Lower lobe of right lung (tissue), 2 donors: ENCODE results near the gene CEP112. TPM values are rescaled to one million over a fixed set of nuclear protein-coding genes. Genes with fewer than 3 reads are reported as not detected.

Experiments
- ATAC-seq, 2 donors: fragments of 200-7000 bp; cut with Tn5 transposase; one replicate each; pipeline ENCODE4 v1.9.1; 2020 to 2022; ENCODE audit warnings: mild to moderate bottlenecking in 2 of 2, moderate library complexity in 2 of 2
- DNase-seq: peaks from one replicate; pipeline ENCODE4 v3.0.0-alpha.2; 2020
- H3K27ac ChIP-seq: fragments of 200-600 bp; one replicate; pipeline ENCODE4 v1.8.0; 2022
- H3K27me3 ChIP-seq: fragments of 200-600 bp; one replicate; pipeline ENCODE4 v1.8.0; 2022; ENCODE audit warnings: low read depth
- H3K36me3 ChIP-seq: fragments of 200-600 bp; one replicate; pipeline ENCODE4 v1.8.0; 2022; ENCODE audit warnings: mild to moderate bottlenecking
- H3K4me1 ChIP-seq: fragments of 200-600 bp; one replicate; pipeline ENCODE4 v1.8.0; 2022
- H3K4me3 ChIP-seq: fragments of 200-600 bp; one replicate; pipeline ENCODE4 v1.8.0; 2022; ENCODE audit warnings: mild to moderate bottlenecking
- H3K9me3 ChIP-seq: fragments of 200-600 bp; one replicate; pipeline ENCODE4 v1.8.0; 2022
- CTCF ChIP-seq: fragments of 200-600 bp; IDR thresholded peaks from one replicate; pipeline ENCODE4 v1.8.0; 2022; ENCODE audit warnings: antibody characterized with exemption, mild to moderate bottlenecking
- intact Hi-C: fragments of 100-400 bp; cut with DNase I; formaldehyde crosslinking; loops from one replicate; pipeline ENCODE4 v1.11.0; 2022
- total RNA-seq: library from RNA; stranded (reverse); fragmentation: NEBNext Ultra II Directional; extraction: Animal tissue kit (Norgen Biotek cat#: 25700); gene quantifications from one replicate; pipeline ENCODE4 v1.2.1, GENCODE V29; 2021
- donor health status: DM: no; HTN: yes; CAD: no; lungs with severe emphysema.

The CEP112 gene
- total RNA-seq, 1 donor from 2014 or later = 30.1 TPM

DNA sequence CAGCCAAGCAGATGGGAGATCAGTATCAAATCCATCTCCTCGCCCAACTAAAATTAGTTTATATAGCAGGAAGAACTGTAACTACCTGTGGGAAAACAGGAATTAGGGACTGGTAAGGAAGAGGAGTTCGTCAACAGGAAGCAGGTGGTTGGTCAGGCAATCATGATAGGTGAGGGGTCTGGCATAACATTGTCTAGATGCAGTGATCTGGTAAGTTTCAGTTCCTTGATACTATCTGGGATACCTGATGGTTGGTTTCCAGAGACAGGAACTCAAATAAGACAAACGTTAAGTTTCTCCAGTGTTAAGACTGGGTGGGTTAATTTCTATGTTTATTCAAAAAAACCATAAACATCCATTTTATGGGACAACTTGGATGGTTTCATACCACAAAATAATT, 53.8 kb downstream of the CEP112 start:
- intact Hi-C loops = no loop called here
- no peak for TF ChIP-seq CTCF
- Histone ChIP-seq H3K9me3 (no peaks in the 10 kb centered on the region), H3K4me3 (no peak overlapping the region), H3K36me3 (no peaks in the 10 kb centered on the region), H3K27me3 (no peaks in the 10 kb centered on the region), H3K27ac (no peak overlapping the region), H3K4me1 (no peaks in the 10 kb centered on the region)
- ATAC-seq (no peak), DNase-seq (no peak)

DNA sequence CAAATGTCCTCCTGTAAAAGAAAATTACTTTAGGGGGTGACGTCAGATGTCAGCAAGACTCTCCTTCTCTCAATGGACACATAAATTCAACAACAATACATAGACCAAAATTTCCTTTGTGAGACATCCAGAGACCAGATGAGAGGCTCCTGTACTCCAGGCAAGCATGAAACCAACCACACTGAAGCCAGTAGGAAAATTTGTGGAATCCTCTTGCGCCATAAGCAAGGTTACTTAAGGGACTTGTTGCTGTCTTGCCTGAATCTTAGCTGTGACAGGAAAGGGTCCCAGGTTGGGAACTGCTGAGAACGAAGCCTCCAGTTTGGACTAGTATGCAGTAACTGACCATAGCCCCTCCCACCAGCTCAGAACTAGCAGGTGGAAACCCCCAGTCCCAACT, 56.0 kb downstream of the CEP112 start:
- Histone ChIP-seq H3K36me3 (no peaks in the 10 kb centered on the region), H3K4me3 (no peak overlapping the region), H3K9me3 (no peaks in the 10 kb centered on the region), H3K4me1 (no peaks in the 10 kb centered on the region), H3K27ac (no peak overlapping the region), H3K27me3 (no peaks in the 10 kb centered on the region)
- ATAC-seq = no peak
- intact Hi-C loops = no loop called here
- DNase-seq = no peak
- TF ChIP-seq CTCF = no peak

- no peak for DNase-seq
- H3K27ac ChIP-seq = no peak overlapping the region
- H3K27me3 ChIP-seq = no peaks in the 10 kb centered on the region
- H3K36me3 ChIP-seq = no peaks in the 10 kb centered on the region
- TF ChIP-seq CTCF = no peak
- intact Hi-C loops = no loop called here
- no peak for ATAC-seq
- no peaks in the 10 kb centered on the region for H3K9me3 ChIP-seq
- no peak overlapping the region for H3K4me3 ChIP-seq
- H3K4me1 ChIP-seq = no peaks in the 10 kb centered on the region
These were observed 56.7 kb downstream of the CEP112 start for GRCh38 chr17:66135219-66135618.

DNA sequence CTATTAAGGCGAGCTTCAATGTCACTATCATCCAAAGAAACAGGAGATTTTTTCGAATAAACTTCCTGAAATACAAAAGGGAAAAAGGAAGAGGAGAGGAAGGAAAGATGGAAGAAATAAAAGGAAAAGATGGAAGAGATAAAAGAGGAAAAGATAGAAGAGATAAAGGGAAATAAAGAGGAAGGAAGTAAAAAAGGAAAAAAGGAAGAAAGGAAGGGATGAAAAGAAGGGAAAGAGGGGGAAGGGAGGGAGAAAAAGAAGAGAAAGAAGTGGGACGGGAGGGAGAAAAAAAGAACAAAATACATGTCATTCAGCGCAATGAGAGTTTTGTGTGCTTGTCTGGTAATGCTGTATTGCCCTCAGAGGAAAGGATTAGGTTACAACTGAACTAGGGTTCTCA, 62.2 kb downstream of the CEP112 start:
- TF ChIP-seq CTCF = no peak
- intact Hi-C loops = no loop called here
- no peak for ATAC-seq
- Histone ChIP-seq H3K4me3 (no peak overlapping the region), H3K9me3 (no peaks in the 10 kb centered on the region), H3K4me1 (no peaks in the 10 kb centered on the region), H3K27me3 (no peaks in the 10 kb centered on the region), H3K36me3 (no peaks in the 10 kb centered on the region), H3K27ac (no peak overlapping the region)
- DNase-seq = no peak

DNA sequence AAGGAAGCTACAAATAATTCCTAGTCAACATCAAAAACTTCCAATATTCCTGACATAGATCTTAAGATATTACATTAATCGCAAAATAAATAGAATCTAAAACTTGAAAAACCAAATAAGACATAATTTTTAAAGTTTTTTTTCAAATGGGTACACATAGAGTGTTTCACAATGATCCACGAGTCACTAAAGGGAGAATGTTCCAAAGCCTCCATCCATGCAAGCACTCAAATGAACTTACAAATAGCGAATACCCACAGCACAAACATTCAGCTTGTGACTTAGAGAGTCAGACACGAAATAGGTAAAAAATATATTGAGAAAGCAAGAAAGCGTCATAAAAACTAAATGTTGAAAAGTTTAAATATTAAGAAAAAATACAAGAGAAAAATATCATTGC, 65.7 kb downstream of the CEP112 start:
- ATAC-seq (no peak), DNase-seq (no peak)
- Histone ChIP-seq H3K27ac (no peak overlapping the region), H3K27me3 (no peaks in the 10 kb centered on the region), H3K4me3 (no peak overlapping the region), H3K4me1 (no peaks in the 10 kb centered on the region), H3K36me3 (no peaks in the 10 kb centered on the region), H3K9me3 (no peaks in the 10 kb centered on the region)
- TF ChIP-seq CTCF = no peak
- intact Hi-C loops = no loop called here

DNA sequence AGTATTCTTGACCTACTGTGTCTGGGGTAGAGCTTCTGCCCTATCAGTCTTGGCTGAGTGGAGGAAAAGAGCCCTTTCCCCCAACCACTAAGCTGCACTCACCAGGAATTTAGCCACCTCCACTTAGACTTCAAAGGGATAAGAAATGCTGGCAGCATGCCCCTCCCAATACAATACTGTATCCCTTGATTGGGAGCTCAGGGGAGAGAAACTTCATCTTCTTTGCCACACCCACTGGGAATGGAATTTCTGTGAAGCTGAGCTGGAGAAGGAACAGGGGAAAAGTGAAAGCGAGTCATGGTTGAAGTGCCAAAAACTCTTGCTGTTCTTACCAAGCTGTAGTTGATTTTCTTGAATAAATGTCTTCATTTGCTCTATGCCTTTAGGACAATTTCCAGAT, 68.8 kb downstream of the CEP112 start:
- H3K27me3 ChIP-seq = no peaks in the 10 kb centered on the region
- no peak for ATAC-seq
- DNase-seq = no peak
- H3K27ac ChIP-seq = no peak overlapping the region
- no peaks in the 10 kb centered on the region for H3K36me3 ChIP-seq
- no peaks in the 10 kb centered on the region for H3K9me3 ChIP-seq
- intact Hi-C loops = no loop called here
- H3K4me3 ChIP-seq = no peak overlapping the region
- no peak for TF ChIP-seq CTCF
- no peaks in the 10 kb centered on the region for H3K4me1 ChIP-seq
